ENCODE data around the gene KRTAP3-1.

DNA sequence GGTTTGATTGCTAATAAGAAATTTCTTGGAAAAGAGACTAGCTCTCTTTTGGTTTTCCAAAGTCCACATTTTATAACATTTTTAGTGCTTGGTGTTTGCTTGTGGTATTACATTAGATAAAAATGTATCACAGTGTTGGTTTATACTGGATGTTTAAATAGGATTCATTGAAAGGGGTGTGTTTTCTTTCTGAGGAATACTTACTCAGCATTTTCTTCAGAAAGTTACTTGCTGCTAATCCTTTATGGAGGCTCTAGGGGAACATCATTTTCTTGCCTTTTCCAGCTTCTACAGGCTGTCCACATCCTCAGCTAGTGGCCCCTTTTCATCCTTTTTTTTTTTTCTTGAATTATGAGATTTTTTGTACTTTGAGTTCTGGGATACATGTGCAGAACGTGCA is 41.3 kb downstream of the KRTAP3-1 start:
- TF ChIP-seq, protein P1, sequence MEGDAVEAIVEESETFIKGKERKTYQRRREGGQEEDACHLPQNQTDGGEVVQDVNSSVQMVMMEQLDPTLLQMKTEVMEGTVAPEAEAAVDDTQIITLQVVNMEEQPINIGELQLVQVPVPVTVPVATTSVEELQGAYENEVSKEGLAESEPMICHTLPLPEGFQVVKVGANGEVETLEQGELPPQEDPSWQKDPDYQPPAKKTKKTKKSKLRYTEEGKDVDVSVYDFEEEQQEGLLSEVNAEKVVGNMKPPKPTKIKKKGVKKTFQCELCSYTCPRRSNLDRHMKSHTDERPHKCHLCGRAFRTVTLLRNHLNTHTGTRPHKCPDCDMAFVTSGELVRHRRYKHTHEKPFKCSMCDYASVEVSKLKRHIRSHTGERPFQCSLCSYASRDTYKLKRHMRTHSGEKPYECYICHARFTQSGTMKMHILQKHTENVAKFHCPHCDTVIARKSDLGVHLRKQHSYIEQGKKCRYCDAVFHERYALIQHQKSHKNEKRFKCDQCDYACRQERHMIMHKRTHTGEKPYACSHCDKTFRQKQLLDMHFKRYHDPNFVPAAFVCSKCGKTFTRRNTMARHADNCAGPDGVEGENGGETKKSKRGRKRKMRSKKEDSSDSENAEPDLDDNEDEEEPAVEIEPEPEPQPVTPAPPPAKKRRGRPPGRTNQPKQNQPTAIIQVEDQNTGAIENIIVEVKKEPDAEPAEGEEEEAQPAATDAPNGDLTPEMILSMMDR (IDR thresholded peaks at IDR 0.05), result no peak
- TF ChIP-seq EP300 (IDR thresholded peaks at IDR 0.05), result no peak
